Hepatocyte (in vitro differentiated cells): ENCODE measurements around the gene ZNF774. TPM values are rescaled to one million over a fixed set of nuclear protein-coding genes. Genes with fewer than 3 reads are reported as not detected.
A peak's percentile ranks its signal among the peaks of the same experiment; 100 is the strongest.

ENCODE experiments used
- DNase-seq: peaks from one replicate; pipeline ENCODE4 v3.0.0-alpha.2; 2016; ENCODE audit warnings: low spot score
- H2AFZ ChIP-seq: fragments of 200-600 bp; sonication (generic); 2 replicates; pipeline ENCODE4 v1.6.0; 2016; ENCODE audit warnings: antibody characterized with exemption, mild to moderate bottlenecking
- H3K27ac ChIP-seq: fragments of 200-600 bp; sonication (generic); 2 replicates; pipeline ENCODE4 v1.5.1; 2016; ENCODE audit warnings: mild to moderate bottlenecking
- H3K27me3 ChIP-seq: fragments of 200-600 bp; sonication (generic); 2 replicates; pipeline ENCODE4 v1.6.1; 2016
- H3K36me3 ChIP-seq: fragments of 200-600 bp; sonication (generic); replicated peaks from 2 replicates; pipeline ENCODE4 v1.5.1; 2016; ENCODE audit warnings: low read depth; ENCODE audit not compliant: insufficient read depth
- H3K4me1 ChIP-seq: fragments of 200-600 bp; sonication (generic); 2 replicates; pipeline ENCODE4 v1.5.1; 2016; ENCODE audit warnings: mild to moderate bottlenecking, moderate library complexity; ENCODE audit not compliant: insufficient read depth
- H3K4me2 ChIP-seq: fragments of 200-600 bp; sonication (generic); 2 replicates; pipeline ENCODE4 v1.6.0; 2016
- H3K4me3 ChIP-seq: fragments of 200-600 bp; sonication (generic); 2 replicates; pipeline ENCODE4 v1.5.1; 2016; ENCODE audit warnings: mild to moderate bottlenecking
- H3K79me2 ChIP-seq: fragments of 200-600 bp; sonication (generic); 2 replicates; pipeline ENCODE4 v1.6.0; 2017; ENCODE audit warnings: mild to moderate bottlenecking
- H3K9me2 ChIP-seq: fragments of 200-600 bp; sonication (generic); replicated peaks from 2 replicates; pipeline ENCODE4 v1.6.0; 2017; ENCODE audit warnings: mild to moderate bottlenecking; ENCODE audit not compliant: insufficient read depth
- H3K9me3 ChIP-seq: fragments of 200-600 bp; sonication (generic); 2 replicates; pipeline ENCODE4 v1.5.1; 2016; ENCODE audit warnings: low read depth, mild to moderate bottlenecking
- H4K20me1 ChIP-seq: fragments of 200-600 bp; sonication (generic); 2 replicates; pipeline ENCODE4 v1.6.0; 2016; ENCODE audit warnings: mild to moderate bottlenecking; ENCODE audit not compliant: insufficient read depth, poor library complexity, severe bottlenecking
- EZH2 ChIP-seq: fragments of 200-600 bp; sonication (generic); IDR thresholded peaks from 2 replicates; pipeline ENCODE4 v1.6.1; 2016; ENCODE audit warnings: antibody characterized with exemption, mild to moderate bottlenecking, borderline replicate concordance
- EZH2phosphoT487 ChIP-seq: fragments of 200-600 bp; sonication (generic); IDR thresholded peaks from one replicate; pipeline ENCODE4 v1.6.1; 2018; ENCODE audit warnings: antibody characterized with exemption, mild to moderate bottlenecking, low read depth, moderate library complexity; ENCODE audit not compliant: unreplicated experiment, severe bottlenecking
- WGBS: methylation state at CpG from one replicate; pipeline ENCODE4 v1.1.6; 2016; ENCODE audit warnings: low lambda C conversion rate; ENCODE audit errors: missing lambda C conversion rate; 5-methylcytosine and 5-hydroxymethylcytosine counted together
- polyA plus RNA-seq: library from polyadenylated mRNA; unstranded; fragments of >200 nt; fragmentation: Nextera tagmentation; extraction: Ambion mirVana; gene quantifications from 2 replicates; pipeline ENCODE4 v1.2.1, GENCODE V29; 2016
- total RNA-seq: library from RNA; depleted of rRNA; stranded (reverse); fragments of >200 nt; gene quantifications from 2 replicates; pipeline ENCODE4 v1.2.3, GENCODE V29; 2014
- TF ChIP-seq, protein P1 (sequence below): fragments of 200-600 bp; sonication (generic); IDR thresholded peaks from 2 replicates; pipeline ENCODE4 v1.5.1; 2016; ENCODE audit warnings: antibody characterized with exemption, mild to moderate bottlenecking; ENCODE audit not compliant: poor library complexity

Gene ZNF774
- total and polyA plus RNA-seq, 2 experiments from 2014 or later: 2.1 to 2.3 TPM

DNA sequence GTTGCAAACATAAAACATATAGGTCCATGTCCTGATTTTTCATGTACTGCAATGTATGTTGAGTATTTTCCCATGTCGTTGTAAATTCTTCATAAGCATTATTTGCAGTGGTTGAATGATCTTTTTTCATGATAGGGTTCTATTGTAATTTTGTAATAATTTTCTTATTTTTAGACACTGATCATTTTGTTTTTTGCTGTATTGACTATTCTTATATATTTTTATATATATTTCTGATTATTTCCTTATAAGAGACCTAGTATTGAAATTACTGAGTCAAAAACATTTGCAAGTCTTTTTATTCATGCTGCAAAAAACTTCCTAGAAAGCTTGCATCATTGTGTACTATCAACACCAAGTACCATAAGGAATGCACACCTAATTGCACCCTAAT, 31.2 kb upstream of the ZNF774 start:
- peaks cover 10% of the 10 kb centered on the region for H3K4me1 ChIP-seq
- no peaks in the 10 kb centered on the region for H3K9me3 ChIP-seq
- no peaks in the 10 kb centered on the region for H3K27me3 ChIP-seq
- H3K79me2 ChIP-seq: no peaks in the 10 kb centered on the region
- no peaks in the 10 kb centered on the region for H3K36me3 ChIP-seq
- H3K27ac ChIP-seq: no peak overlapping the region
- no peak overlapping the region for H2AFZ ChIP-seq
- TF ChIP-seq, protein P1, sequence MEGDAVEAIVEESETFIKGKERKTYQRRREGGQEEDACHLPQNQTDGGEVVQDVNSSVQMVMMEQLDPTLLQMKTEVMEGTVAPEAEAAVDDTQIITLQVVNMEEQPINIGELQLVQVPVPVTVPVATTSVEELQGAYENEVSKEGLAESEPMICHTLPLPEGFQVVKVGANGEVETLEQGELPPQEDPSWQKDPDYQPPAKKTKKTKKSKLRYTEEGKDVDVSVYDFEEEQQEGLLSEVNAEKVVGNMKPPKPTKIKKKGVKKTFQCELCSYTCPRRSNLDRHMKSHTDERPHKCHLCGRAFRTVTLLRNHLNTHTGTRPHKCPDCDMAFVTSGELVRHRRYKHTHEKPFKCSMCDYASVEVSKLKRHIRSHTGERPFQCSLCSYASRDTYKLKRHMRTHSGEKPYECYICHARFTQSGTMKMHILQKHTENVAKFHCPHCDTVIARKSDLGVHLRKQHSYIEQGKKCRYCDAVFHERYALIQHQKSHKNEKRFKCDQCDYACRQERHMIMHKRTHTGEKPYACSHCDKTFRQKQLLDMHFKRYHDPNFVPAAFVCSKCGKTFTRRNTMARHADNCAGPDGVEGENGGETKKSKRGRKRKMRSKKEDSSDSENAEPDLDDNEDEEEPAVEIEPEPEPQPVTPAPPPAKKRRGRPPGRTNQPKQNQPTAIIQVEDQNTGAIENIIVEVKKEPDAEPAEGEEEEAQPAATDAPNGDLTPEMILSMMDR: no peak
- TF ChIP-seq EZH2phosphoT487: no peak
- TF ChIP-seq EZH2: no peak
- no peaks in the 10 kb centered on the region for H3K9me2 ChIP-seq
- WGBS: 56% methylated on average over 1 of the region's 1 CpG
- H3K4me2 ChIP-seq: no peak overlapping the region
- no peak overlapping the region for H3K4me3 ChIP-seq
- no peaks in the 10 kb centered on the region for H4K20me1 ChIP-seq
- DNase-seq: no peak

- WGBS: 78% methylated on average over 4 of the region's 4 CpGs
- TF ChIP-seq EZH2 (no peak), EZH2phosphoT487 (no peak)
- TF ChIP-seq, protein P1: no peak
- no peaks in the 10 kb centered on the region for H3K79me2 ChIP-seq
These were observed 29.5 kb upstream of the ZNF774 start for GRCh38 chr15:90322538-90322937.

DNA sequence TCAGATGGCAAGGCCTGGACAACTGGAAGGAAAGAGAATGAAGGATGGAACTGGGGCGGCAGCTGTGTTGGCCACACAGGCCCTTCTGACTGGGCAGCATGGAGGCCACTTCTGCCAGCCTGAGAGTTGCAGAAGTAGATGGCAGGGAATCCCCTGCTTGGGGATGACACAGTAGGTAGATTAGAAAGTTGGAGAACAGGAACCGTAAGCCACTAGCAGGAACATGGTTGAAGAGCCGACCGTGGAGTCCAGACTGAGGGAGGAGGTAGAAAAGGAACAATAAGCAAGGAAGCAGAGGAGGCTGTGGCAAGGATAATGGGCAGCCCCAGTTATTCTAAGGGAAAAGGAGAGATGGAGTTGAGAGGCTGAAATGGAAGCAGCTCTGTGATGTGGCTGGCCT, 26.4 kb upstream of the ZNF774 start:
- no peak overlapping the region for H3K27ac ChIP-seq
- H4K20me1 ChIP-seq: no peaks in the 10 kb centered on the region
- no peak overlapping the region for H3K4me3 ChIP-seq
- H3K27me3 ChIP-seq: no peaks in the 10 kb centered on the region
- WGBS: 94% methylated on average over 4 of the region's 4 CpGs
- no peak overlapping the region for H2AFZ ChIP-seq
- H3K9me3 ChIP-seq: no peaks in the 10 kb centered on the region
- no peaks in the 10 kb centered on the region for H3K9me2 ChIP-seq
- DNase-seq: no peak
- no peak overlapping the region for H3K4me2 ChIP-seq
- H3K79me2 ChIP-seq: no peaks in the 10 kb centered on the region
- no peaks in the 10 kb centered on the region for H3K36me3 ChIP-seq
- TF ChIP-seq, protein P1: no peak
- TF ChIP-seq EZH2: no peak
- no peak for TF ChIP-seq EZH2phosphoT487
- H3K4me1 ChIP-seq: peaks cover 2% of the 10 kb centered on the region

More at GRCh38 chr15:90322538-90322937, 29.5 kb upstream of the ZNF774 start:
- DNase-seq: no peak
- Histone ChIP-seq H3K9me3 (no peaks in the 10 kb centered on the region), H3K27ac (peak overlapping the region; percentile 27), H3K4me1 (peaks cover 8% of the 10 kb centered on the region), H3K4me2 (no peak overlapping the region), H3K9me2 (no peaks in the 10 kb centered on the region), H2AFZ (no peak overlapping the region), H4K20me1 (no peaks in the 10 kb centered on the region), H3K36me3 (no peaks in the 10 kb centered on the region), H3K4me3 (no peak overlapping the region), H3K27me3 (no peaks in the 10 kb centered on the region)

- Histone ChIP-seq H4K20me1 (no peaks in the 10 kb centered on the region), H3K4me2 (no peak overlapping the region), H3K4me3 (no peak overlapping the region), H3K9me3 (no peaks in the 10 kb centered on the region), H3K79me2 (no peaks in the 10 kb centered on the region), H3K27ac (no peak overlapping the region), H3K27me3 (no peaks in the 10 kb centered on the region), H2AFZ (no peak overlapping the region), H3K36me3 (no peaks in the 10 kb centered on the region), H3K9me2 (no peaks in the 10 kb centered on the region), H3K4me1 (no peaks in the 10 kb centered on the region)
- DNase-seq: no peak
- WGBS: 98% methylated on average over 4 of the region's 4 CpGs
- TF ChIP-seq, protein P1: no peak
- no peak for TF ChIP-seq EZH2phosphoT487
These were observed 25.6 kb upstream of the ZNF774 start for GRCh38 chr15:90326441-90326840.
